MM.1S (cell line): Measurements from ENCODE around the gene PSMB11.

ENCODE experiments used
- DNase-seq: peaks from one replicate; pipeline ENCODE4 v3.0.0-alpha.2; 2015
- H2AFZ ChIP-seq: fragments of 300-600 bp; sonication (generic); 2 replicates; pipeline ENCODE4 v1.6.0; 2016; ENCODE audit warnings: antibody characterized with exemption, low read length
- H3F3A ChIP-seq: fragments of 300-600 bp; sonication (generic); 2 replicates; pipeline ENCODE4 v1.6.1; 2016; ENCODE audit warnings: mild to moderate bottlenecking, antibody characterized with exemption, low read length, moderate library complexity, mixed read lengths; ENCODE audit not compliant: insufficient read depth
- H3K27ac ChIP-seq: fragments of 300-600 bp; sonication (generic); 2 replicates; pipeline ENCODE4 v1.5.1; 2016; ENCODE audit warnings: mild to moderate bottlenecking, low read length
- H3K27me3 ChIP-seq: fragments of 300-600 bp; sonication (generic); replicated peaks from 2 replicates; pipeline ENCODE4 v1.6.0; 2016; ENCODE audit warnings: low read length; ENCODE audit not compliant: insufficient read depth
- H3K36me3 ChIP-seq: fragments of 300-600 bp; sonication (generic); replicated peaks from 2 replicates; pipeline ENCODE4 v1.6.1; 2016; ENCODE audit warnings: mild to moderate bottlenecking, low read length, mixed read lengths; ENCODE audit not compliant: insufficient read depth
- H3K4me1 ChIP-seq: fragments of 300-600 bp; sonication (generic); 2 replicates; pipeline ENCODE4 v1.6.1; 2016; ENCODE audit warnings: low read length, mixed read lengths
- H3K4me2 ChIP-seq: fragments of 300-600 bp; sonication (generic); 2 replicates; pipeline ENCODE4 v1.6.0; 2016; ENCODE audit warnings: low read depth, low read length
- H3K4me3 ChIP-seq: fragments of 300-600 bp; sonication (generic); 2 replicates; pipeline ENCODE4 v1.5.1; 2016; ENCODE audit warnings: low read length, mixed read lengths
- H3K79me2 ChIP-seq: fragments of 300-600 bp; sonication (generic); 2 replicates; pipeline ENCODE4 v1.6.1; 2016; ENCODE audit warnings: mixed run types, low read length, mixed read lengths
- H3K9ac ChIP-seq: fragments of 300-600 bp; sonication (generic); 2 replicates; pipeline ENCODE4 v1.6.1; 2016; ENCODE audit warnings: low read length, mixed read lengths
- H3K9me2 ChIP-seq: fragments of 300-600 bp; sonication (generic); replicated peaks from 2 replicates; pipeline ENCODE4 v1.6.1; 2016; ENCODE audit warnings: mild to moderate bottlenecking, low read length, mixed read lengths; ENCODE audit not compliant: insufficient read depth
- H3K9me3 ChIP-seq: fragments of 300-600 bp; sonication (generic); replicated peaks from 2 replicates; pipeline ENCODE4 v1.6.1; 2016; ENCODE audit warnings: mild to moderate bottlenecking, low read length, mixed read lengths; ENCODE audit not compliant: insufficient read depth
- H4K20me1 ChIP-seq: fragments of 300-600 bp; sonication (generic); 2 replicates; pipeline ENCODE4 v1.6.1; 2016; ENCODE audit warnings: mild to moderate bottlenecking, low read length, moderate library complexity, mixed read lengths; ENCODE audit not compliant: insufficient read depth
- CTCF ChIP-seq: fragments of 300-600 bp; sonication (generic); IDR thresholded peaks from 2 replicates; pipeline ENCODE4 v1.5.1; 2016; ENCODE audit warnings: antibody characterized with exemption, low read length, mixed read lengths
- EZH2 ChIP-seq: fragments of 300-600 bp; sonication (generic); optimal IDR thresholded peaks from 2 replicates; pipeline ENCODE3; 2017; ENCODE audit warnings: low read depth, mild to moderate bottlenecking, antibody characterized with exemption, low read length, mixed read lengths
- EZH2phosphoT487 ChIP-seq: fragments of 300-600 bp; sonication (generic); IDR thresholded peaks from 2 replicates; pipeline ENCODE4 v1.6.1; 2018; ENCODE audit warnings: antibody characterized with exemption, low read length

The PSMB11 gene

GRCh38 chr14:23055147-23055550 lies 13.1 kb downstream of the PSMB11 start:
- H3K4me1 ChIP-seq: no peaks in the 10 kb centered on the region
- no peaks in the 10 kb centered on the region for H3K36me3 ChIP-seq
- no peaks in the 10 kb centered on the region for H3K9me3 ChIP-seq
- H3F3A ChIP-seq: 0 out of 2 replicates have a peak, but pooled peaks cover 14% of the 10 kb centered on the region
- TF ChIP-seq EZH2 (no peak), EZH2phosphoT487 (no peak), CTCF (no peak)
- no peak overlapping the region for H3K4me3 ChIP-seq
- H3K27ac ChIP-seq: no peak overlapping the region
- no peak overlapping the region for H3K4me2 ChIP-seq
- no peak overlapping the region for H3K9ac ChIP-seq
- H3K9me2 ChIP-seq: no peaks in the 10 kb centered on the region
- H3K79me2 ChIP-seq: no peaks in the 10 kb centered on the region
- no peaks in the 10 kb centered on the region for H4K20me1 ChIP-seq
- H2AFZ ChIP-seq: no peak overlapping the region
- DNase-seq: no peak
- H3K27me3 ChIP-seq: no peaks in the 10 kb centered on the region

- Histone ChIP-seq H3K9me2 (no peaks in the 10 kb centered on the region), H3K27ac (no peak overlapping the region), H3K9ac (no peak overlapping the region), H3K4me3 (no peak overlapping the region), H3F3A (0 out of 2 replicates have a peak, but pooled peaks cover 14% of the 10 kb centered on the region), H3K4me2 (peak overlapping the region; percentile 89; the same call in 1 of the 2 replicates), H4K20me1 (no peaks in the 10 kb centered on the region), H2AFZ (no peak overlapping the region), H3K27me3 (no peaks in the 10 kb centered on the region), H3K79me2 (no peaks in the 10 kb centered on the region), H3K36me3 (no peaks in the 10 kb centered on the region), H3K4me1 (no peaks in the 10 kb centered on the region), H3K9me3 (no peaks in the 10 kb centered on the region)
- TF ChIP-seq EZH2phosphoT487: no peak
- no peak for TF ChIP-seq CTCF
- TF ChIP-seq EZH2: no peak
- DNase-seq: no peak
Observed at GRCh38 chr14:23055621-23056144, 13.7 kb downstream of the PSMB11 start.

GRCh38 chr14:23056145-23056955 lies 14.3 kb downstream of the PSMB11 start:
- H3K4me3 ChIP-seq: peak overlapping the region; percentile 51
- peak; percentile 64 for DNase-seq

More at GRCh38 chr14:23056145-23056955, 14.3 kb downstream of the PSMB11 start:
- Histone ChIP-seq H2AFZ (peak overlapping the region; percentile 42; the same call in 1 of the 2 replicates), H3K27me3 (no peaks in the 10 kb centered on the region), H3K79me2 (no peaks in the 10 kb centered on the region), H3K36me3 (no peaks in the 10 kb centered on the region), H3K9me2 (no peaks in the 10 kb centered on the region), H4K20me1 (no peaks in the 10 kb centered on the region), H3F3A (0 out of 2 replicates have a peak, but pooled peaks cover 14% of the 10 kb centered on the region), H3K9me3 (no peaks in the 10 kb centered on the region), H3K4me2 (peak overlapping the region; percentile 89), H3K9ac (peak overlapping the region; percentile 10; the same call in 1 of the 2 replicates), H3K4me1 (no peaks in the 10 kb centered on the region), H3K27ac (no peak overlapping the region)
- TF ChIP-seq EZH2: no peak
- TF ChIP-seq CTCF: peak; percentile 63
- TF ChIP-seq EZH2phosphoT487: no peak
